ENCODE measurements around the gene YIPF2.

DNA sequence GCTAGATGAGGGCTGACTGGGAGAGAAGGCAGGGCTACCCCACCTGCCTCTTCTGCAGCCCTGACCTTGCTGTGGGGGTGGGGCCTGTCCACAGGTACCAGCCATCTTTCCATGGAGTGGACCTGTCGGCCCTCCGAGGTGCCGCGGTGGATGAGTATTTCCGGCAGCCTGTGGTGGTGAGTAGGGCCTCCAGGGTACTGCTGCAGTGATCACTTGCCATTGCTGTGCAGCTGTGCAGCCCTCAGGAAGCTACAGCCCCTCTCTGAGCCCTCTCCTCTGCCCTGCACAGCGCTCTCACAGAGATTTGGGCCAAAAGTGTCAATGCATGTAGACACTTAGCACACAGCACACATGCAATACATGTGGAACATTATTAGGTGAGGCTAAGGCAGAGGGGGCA is 11.8 kb downstream of the YIPF2 start:
- TF ChIP-seq, protein P1, sequence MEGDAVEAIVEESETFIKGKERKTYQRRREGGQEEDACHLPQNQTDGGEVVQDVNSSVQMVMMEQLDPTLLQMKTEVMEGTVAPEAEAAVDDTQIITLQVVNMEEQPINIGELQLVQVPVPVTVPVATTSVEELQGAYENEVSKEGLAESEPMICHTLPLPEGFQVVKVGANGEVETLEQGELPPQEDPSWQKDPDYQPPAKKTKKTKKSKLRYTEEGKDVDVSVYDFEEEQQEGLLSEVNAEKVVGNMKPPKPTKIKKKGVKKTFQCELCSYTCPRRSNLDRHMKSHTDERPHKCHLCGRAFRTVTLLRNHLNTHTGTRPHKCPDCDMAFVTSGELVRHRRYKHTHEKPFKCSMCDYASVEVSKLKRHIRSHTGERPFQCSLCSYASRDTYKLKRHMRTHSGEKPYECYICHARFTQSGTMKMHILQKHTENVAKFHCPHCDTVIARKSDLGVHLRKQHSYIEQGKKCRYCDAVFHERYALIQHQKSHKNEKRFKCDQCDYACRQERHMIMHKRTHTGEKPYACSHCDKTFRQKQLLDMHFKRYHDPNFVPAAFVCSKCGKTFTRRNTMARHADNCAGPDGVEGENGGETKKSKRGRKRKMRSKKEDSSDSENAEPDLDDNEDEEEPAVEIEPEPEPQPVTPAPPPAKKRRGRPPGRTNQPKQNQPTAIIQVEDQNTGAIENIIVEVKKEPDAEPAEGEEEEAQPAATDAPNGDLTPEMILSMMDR (IDR thresholded peaks at IDR 0.05) = no peak
- TF ChIP-seq POLR2A (IDR thresholded peaks at IDR 0.05) = no peak
